GM21360 (cell line): ENCODE results near the gene ADAM15.

Experiments used
- ATAC-seq: cut with Tn5 transposase; IDR thresholded peaks from one replicate; pipeline ENCODE4 v1.9.1; 2021; ENCODE audit warnings: mild to moderate bottlenecking, moderate library complexity; ENCODE audit not compliant: unreplicated experiment

Gene ADAM15

GRCh38 chr1:155051342-155051776 lies 243 bp downstream of the ADAM15 start:
- no peak for ATAC-seq

- ATAC-seq: no peak
Measured at GRCh38 chr1:155051777-155052398, 772 bp downstream of the ADAM15 start.

- no peak for ATAC-seq
Measured at GRCh38 chr1:155052439-155053395, 1.6 kb downstream of the ADAM15 start.

GRCh38 chr1:155053531-155054105 lies 2.5 kb downstream of the ADAM15 start:
- ATAC-seq: no peak

GRCh38 chr1:155057104-155057503 lies 6.0 kb downstream of the ADAM15 start:
- ATAC-seq: no peak

- ATAC-seq: no peak
Measured at GRCh38 chr1:155057788-155058211, 6.7 kb downstream of the ADAM15 start.

- ATAC-seq: no peak
Measured at GRCh38 chr1:155060736-155061135, 9.6 kb downstream of the ADAM15 start.

- ATAC-seq: no peak
Measured at GRCh38 chr1:155061381-155062150, 10.4 kb downstream of the ADAM15 start.

- no peak for ATAC-seq
Measured at GRCh38 chr1:155062151-155062686, 11.1 kb downstream of the ADAM15 start.

- ATAC-seq: no peak
Measured at GRCh38 chr1:155062702-155063411, 11.7 kb downstream of the ADAM15 start.

- peak; percentile 53 for ATAC-seq
Measured at GRCh38 chr1:155063550-155064110, 12.5 kb downstream of the ADAM15 start, which contains the start of gene EFNA4. EFNA4 (plus strand) TSS chr1:155063740; CDS start chr1:155063824, 84 bp downstream.

GRCh38 chr1:155064111-155064831 lies 13.2 kb downstream of the ADAM15 start:
- peak; percentile 11 for ATAC-seq

- ATAC-seq: no peak
Measured at GRCh38 chr1:155064832-155065429, 13.8 kb downstream of the ADAM15 start.

- no peak for ATAC-seq
Measured at GRCh38 chr1:155066777-155067176, 15.7 kb downstream of the ADAM15 start.

GRCh38 chr1:155068599-155068998 lies 17.5 kb downstream of the ADAM15 start:
- no peak for ATAC-seq

- no peak for ATAC-seq
Measured at GRCh38 chr1:155069551-155070157, 18.5 kb downstream of the ADAM15 start.

GRCh38 chr1:155070158-155070621 lies 19.1 kb downstream of the ADAM15 start:
- no peak for ATAC-seq
